Lung microvascular endothelial cell (primary cell): ENCODE measurements around the gene TEAD2. TPM values are rescaled to one million over a fixed set of nuclear protein-coding genes. Genes with fewer than 3 reads are reported as not detected.
"Not testable (repeated sequence)": the region's sequence is repeated elsewhere in the genome, so short reads cannot be mapped to it uniquely, and the experiment has no call there.

Experiments used
- DNase-seq, 2 donors: peaks; one replicate each; pipeline versions ENCODE4 v3.0.0 to v3.0.0-alpha.2; 2010; ENCODE audit warnings: low read depth in 2 of 2
- total RNA-seq: library from RNA; depleted of rRNA; stranded (reverse); fragments of >200 nt; gene quantifications from 2 replicates; pipeline ENCODE4 v1.2.1, GENCODE V29; 2014

TEAD2 gene
- total RNA-seq, 1 donor from 2014 or later: 57.1 TPM

DNA sequence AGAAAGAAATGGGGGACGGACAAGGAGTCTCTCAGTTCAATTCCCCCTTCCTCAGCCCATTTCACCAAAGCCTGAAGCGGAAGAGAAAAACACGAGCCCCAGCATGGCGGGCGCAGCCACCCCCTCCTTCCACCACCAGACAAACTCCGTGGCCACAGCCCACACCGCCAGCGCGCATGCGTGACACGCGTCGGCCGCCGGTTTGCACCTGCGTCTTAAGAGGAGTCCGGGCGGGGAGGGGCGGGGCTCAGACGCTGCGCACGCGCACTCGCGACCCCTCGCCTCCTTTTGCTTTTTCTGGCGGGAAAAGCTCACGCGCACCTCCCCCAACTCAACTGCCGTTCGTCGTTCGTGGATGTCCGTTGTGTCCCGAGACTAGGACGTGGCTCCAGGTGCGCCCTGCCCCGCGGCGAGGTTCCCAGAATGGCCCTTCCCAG, 25.7 kb upstream of the TEAD2 start, which contains the start of gene KASH5:
KASH5 (plus strand) TSS at position 314 of the 437 bp plus-strand sequence. CDS start 2,635 bp downstream, outside the sequence.
- DNase-seq: peak; percentile 7 to 70

DNA sequence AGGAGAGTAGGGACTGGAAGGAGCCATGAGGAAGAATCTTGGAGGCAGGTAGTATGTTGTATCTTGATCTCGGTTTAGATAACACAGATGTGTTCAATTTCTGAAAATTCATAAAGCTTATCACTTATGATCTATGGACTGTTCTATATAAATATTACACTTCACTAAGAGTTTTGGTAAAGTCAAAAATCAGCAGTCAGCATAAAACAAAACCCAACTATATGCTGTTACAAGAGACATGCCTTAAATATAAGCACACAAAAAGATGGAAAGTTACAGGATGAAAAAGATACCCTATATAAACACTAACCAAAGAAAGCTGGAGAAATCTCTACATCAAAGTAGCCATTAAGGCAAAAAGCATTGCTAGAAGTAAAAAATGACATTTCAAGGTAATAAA, 21.4 kb upstream of the TEAD2 start:
- no peak for DNase-seq

DNA sequence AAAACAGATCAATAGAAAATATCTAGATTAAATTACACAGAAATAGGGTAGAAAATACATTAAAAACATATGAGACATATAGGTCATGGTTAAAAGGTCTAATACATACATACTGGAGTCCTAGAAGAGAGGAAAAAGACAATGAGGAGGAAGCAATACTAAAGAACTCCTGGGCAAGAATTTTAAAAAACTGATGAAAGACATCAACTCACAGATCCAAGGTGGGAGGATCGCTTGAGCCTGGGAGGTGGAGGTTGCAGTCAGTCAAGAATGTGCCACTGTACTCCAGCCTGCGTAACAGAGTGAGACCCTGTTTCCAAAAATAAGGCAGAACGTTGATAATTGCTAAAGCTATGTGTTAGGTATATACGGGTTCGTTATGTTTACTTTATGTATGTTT, 20.4 kb upstream of the TEAD2 start:
- DNase-seq: no peak

DNA sequence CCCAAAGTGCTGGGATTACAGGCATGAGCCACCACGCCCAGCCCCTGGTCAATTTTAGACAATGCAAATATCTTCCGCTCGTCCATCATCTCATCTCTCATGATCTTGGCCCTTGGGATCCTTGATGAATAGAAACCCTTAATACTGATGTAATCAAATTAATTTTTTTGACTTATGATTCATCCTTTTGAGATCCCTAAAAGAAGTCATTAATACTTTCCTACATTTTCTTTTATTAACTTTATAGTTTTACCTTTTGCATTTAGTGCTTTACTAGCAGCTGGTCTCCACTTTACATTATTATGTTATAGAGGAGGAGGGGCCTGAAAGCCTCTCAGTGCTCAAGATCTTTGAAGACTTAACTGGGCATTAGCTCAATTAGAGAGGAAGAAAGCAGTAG, 18.2 kb upstream of the TEAD2 start:
- DNase-seq: no peak

DNA sequence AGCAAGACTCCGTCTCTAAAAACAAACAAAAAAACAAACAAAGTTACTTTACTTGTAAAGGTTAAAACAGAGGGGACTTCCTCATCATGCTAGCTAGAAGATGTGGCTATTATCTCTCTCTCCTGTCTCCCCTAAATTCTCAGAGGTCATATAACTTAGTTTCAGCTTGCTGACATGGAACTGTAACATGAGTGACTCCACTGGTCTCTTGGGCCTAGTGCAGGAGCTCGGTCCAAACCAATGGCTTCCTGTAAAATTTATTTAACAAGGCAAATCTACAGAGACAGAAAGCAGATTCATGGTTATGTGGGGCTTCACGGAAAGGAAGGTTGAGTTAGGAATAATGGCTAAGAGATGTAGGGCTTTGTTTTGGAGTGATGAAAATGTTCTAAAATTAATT, 16.3 kb upstream of the TEAD2 start:
- DNase-seq: no peak

GRCh38 chr19:49374665-49375434, 12.6 kb upstream of the TEAD2 start:
- DNase-seq: no peak

- not testable (repeated sequence) for DNase-seq
These were observed 11.0 kb upstream of the TEAD2 start for GRCh38 chr19:49373174-49373573.

DNA sequence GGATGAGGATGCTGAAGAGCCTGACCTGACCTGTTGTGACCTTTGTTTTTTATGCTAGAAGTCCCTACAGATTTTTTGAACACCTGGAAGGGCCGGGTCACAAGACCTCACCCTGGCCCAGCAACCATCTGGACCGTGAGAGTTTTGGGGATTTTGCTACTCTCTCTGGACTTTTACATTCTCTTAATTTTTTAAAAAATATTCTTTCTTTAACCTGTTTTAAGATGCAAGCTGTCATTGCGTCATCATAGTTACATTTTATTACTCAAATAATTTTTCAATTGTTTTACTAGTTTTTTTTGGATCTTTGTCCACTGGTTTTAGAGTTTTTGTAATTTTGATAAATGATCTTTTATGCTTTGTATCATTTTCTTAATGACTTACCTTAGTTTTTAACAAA, 9.0 kb upstream of the TEAD2 start:
- no peak for DNase-seq

GRCh38 chr19:49368711-49369358, 6.6 kb upstream of the TEAD2 start:
- no peak for DNase-seq

DNA sequence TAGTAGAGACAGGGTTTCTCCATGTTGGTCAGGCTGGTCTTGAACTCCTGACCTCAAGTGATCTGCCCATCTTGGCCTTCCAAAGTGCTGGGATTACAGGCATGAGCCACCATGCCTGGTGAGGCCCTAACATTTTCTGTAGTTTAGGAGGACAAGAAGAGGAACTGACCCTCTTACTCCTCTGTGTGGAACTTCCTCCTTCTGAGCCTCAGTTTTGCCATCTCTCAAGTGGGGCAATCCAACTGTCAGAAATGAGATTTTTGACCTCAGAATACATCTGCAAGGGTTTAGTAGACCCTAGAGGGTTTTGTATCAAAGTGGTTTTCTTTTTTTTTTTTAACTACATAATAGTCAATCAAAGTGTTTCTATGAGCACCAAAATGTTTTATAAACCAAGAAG, 3.9 kb upstream of the TEAD2 start:
- DNase-seq: no peak

DNA sequence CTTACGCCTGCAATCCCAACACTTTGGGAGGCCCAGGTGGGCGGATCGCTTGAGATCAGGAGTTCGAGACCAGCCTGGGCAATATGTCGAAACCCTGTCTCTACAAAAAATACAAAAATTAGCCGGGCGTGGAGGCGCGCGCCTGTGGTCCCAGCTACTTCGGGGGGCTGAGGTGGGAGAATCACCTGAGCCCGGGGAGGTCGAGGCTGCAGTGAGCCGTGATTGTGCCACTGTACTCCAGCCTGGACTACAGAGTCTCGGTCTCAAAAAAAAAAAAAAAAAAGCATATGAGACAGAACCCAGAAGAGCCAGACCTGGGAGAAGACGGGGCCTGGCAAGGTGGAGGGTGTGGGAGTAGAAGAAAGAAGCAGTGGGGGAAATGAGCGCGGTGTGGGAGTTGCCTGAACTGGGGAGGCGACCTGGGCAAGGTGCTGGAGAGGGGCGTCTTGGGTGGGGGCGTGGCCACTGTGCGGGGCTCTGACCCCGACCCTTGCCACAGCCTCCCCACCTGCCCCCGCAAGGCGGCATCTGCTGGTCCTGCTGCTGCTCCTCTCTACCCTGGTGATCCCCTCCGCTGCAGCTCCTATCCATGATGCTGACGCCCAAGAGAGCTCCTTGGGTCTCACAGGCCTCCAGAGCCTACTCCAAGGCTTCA, 2.0 kb upstream of the TEAD2 start:
- DNase-seq: no peak

GRCh38 chr19:49363268-49364082, 1.3 kb upstream of the TEAD2 start, which contains the start of gene DKKL1:
TSS of gene DKKL1 (plus strand) at chr19:49363877. CDS start at chr19:49363999, 122 bp downstream.
- DNase-seq: peak; percentile 99 to 100

DNA sequence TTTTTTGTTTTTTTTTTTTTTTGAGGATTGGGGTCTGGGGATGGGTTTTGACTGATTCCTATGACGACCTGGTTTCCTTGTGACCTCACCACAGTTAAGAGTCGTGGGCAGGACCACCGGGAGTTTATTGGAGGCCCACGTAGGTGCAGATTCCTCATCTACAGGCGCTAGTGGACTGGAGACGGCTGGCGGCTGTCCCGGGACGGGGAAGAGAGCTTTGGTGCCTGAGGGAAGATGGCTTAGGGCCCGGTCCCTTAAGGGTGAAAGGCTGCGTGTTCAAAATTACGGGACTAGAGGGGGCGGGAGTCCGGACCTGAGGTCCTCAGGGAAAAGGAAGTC, 682 bp upstream of the TEAD2 start:
- DNase-seq: peak; percentile 44 to 58

GRCh38 chr19:49361438-49362047, 673 bp downstream of the TEAD2 start:
- peak; percentile 89 to 97 for DNase-seq

- DNase-seq: no peak
These were observed 2.1 kb downstream of the TEAD2 start for GRCh38 chr19:49359851-49360820.

DNA sequence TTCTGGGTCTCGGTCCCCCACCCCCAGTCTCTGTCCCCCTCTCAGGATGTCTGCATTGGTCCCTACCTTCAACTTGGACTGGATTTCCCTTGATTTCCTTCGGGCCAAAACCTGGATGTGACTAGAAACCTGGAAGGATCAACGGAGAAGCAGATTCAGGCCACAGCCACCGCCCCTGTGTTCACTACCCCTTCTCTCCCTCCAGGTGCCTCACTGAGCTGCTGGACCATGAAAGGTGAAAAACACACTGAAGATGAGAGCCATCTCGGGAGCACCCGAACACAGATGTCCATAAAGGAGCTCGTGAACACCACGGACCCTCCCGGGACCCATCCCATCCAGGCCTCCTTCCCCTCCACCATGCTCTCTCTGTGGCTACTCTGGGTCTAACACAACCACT, 5.0 kb downstream of the TEAD2 start:
- no peak for DNase-seq

DNA sequence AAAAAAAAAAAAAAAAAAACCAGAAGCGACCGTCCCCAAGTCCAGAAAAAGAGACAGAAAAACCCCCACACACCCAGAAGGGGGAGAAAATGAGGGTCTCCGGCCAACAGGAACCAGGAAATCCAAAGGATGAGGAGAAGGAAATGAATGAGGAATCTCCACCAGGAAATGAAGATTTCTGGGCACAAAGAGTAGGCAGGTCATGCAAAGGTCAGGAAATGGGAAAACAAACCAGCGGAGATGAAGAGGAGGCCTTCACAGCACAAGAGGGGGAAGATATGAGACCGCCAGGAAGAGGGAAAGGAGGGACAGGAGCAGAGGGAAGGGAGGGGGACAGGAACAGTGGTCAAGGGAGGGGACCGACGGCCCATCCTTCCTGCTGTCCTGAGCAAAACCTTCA, 5.8 kb downstream of the TEAD2 start:
- peak; percentile 21 to 31 for DNase-seq

- DNase-seq: peak; percentile 18 to 60
These were observed 6.3 kb downstream of the TEAD2 start for GRCh38 chr19:49355909-49356353.

DNA sequence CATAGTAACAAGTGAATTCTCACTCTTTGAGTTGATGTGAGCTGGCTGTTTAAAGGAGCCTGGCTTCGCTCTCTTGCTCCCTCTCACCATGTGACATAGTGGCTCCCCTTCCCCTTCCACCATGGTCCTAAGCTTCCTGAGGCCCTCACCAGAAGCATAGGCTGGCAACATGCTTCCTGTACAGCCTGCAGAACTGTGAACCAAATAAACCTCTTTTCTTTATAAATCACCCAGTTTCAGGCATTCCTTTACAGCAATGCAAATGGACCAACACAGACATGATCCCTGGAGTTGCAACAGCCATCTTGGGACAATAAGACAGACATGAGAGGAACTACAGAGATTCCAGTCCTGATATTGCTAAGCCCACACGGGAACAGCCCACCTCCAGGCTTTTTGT, 12.6 kb downstream of the TEAD2 start:
- no peak for DNase-seq
